Stimulated activated CD4-positive, alpha-beta T cell treated with anti-CD3 and anti-CD28 coated beads, Interleukin-2, amount 100 ng/mL, for 24 hours (primary cell): ENCODE data around the gene GDF15.

ENCODE experiments used
- DNase-seq, 2 donors: peaks; one replicate each; pipeline ENCODE4 v3.0.0-alpha.2; 2020

GDF15 gene

DNA sequence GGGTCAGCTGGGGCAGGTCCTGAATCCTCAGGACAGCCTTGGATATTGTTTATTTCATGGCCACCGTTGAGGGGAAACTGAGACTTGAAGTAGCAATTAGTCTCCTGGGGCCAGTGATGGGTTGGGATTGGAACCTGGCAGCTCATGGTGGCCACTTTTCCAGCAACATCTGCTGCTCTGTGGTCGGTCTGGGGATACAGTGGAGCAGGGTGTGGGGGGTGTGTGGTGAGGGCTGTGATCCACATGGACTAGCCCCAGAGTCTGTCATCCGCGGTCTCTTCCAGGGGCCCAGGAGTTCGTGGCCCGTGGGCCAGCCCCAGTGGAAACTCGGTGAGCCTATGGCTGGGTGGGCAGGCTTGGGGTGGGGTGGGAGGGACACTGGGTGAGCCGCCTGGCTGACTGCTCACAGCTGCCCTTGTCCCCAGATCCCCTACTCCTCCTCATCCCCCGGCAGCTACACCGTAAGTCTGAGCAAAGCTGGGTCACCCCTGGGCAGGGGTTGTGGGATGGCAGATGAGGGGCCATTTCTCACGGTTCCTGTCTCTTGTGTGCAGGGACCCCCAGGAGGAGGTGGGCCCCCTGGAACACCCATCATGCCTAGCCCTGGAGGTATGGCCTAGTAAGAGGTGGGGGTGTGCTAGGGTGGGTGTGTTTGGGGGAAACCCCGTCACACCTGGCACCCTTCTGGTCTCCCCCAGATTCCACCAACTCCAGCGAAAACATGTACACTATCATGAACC, 46.5 kb downstream of the GDF15 start:
- DNase-seq: no peak

DNA sequence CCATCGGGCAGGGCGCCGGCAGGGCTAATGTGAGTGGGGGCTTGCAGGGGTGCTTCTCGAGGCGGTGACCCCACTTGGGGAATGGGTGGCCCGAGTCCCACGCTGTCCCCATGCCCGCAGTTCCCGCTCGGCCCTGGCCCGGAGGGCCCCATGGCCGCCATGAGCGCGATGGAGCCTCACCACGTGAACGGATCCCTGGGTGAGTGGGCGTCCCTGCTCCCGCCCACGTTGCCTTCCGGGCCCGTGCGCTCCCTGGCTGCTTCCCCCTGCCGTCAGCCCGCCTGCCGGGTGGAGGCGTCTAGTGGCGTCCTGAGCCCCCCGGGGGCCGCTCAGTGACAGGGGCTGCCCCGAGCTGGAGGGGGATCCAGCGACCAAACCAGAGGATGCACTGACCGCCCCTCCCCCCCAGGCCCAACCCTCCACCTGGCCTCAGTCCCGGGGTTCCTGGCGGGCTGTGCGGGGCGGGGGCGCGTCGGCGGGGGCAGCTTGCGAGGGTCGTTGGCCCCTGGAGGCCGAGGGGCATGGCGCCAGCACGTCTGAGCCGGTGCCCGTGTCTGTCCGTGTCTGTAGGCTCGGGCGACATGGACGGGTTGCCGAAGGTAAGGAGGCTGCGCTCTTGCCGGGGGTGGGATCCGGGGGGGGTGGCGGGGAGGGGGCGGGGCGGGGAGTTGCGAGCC, 47.2 kb downstream of the GDF15 start:
- no peak for DNase-seq

DNA sequence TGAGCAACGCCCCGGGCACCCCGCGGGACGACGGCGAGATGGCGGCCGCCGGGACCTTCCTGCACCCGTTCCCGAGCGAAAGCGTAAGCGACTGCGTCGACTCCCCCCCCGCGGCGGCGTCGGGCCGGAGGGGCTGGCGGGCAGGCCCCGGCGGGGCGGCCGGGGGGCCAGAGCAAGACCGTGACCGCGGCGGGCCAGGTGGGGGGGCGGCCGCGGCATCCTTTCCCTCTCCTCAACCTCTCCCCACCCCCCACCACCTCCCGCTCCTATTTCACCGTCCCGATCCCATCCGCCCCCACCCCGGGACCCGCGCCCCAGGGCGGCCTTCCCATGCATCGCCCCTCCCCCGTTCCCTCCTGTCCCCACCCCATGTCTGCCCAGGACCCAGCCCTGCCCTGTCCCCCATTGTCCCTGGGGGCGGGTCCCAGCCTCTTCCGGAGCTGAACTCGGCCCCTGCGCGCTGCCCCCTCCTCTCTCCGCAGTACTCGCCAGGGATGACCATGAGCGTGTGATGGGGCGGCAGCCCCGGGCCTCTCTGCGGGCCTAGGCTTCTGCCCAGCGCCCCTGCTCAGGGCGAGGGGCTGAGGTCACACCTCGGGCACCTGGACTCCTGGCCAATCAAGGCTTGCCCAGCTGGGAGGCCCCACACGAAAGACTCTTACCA, 47.9 kb downstream of the GDF15 start:
- DNase-seq: no peak

DNA sequence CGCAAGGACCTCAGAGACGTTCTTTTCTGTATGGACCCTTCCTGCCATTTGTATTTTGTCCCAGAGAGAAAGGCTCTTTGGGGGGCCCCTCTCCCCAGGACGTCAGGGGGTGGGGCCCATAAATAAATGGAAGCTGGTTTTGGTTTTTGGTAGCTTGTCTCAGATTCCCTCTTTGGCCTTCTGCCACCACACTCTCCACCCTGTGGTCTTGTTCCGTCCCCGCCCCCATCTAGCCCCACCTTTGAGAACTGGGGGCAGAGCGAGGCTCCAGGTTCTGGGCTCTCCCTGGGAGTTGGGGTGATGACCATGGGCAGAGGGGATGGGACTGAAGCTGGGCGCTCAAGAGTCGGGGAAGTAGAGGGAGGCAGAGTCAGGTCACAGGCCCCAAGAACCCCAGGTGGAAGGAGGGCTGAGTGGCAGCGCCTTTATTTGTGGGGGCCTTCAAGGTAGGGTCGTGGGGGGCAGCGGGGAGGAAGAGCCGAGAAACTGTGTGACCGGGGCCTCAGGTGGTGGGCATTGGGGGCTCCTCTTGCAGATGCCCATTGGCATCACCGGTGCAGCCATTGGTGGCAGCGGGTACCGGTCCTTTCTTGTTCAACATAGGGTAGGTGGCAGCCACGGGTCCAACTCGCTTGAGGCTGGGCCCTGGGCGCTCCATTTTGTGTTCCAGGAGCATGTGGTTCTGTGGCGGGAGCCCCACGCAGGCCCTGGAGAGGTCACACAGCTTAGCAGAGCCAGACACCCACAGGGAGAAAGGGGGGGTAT, 48.6 kb downstream of the GDF15 start:
- no peak for DNase-seq

DNA sequence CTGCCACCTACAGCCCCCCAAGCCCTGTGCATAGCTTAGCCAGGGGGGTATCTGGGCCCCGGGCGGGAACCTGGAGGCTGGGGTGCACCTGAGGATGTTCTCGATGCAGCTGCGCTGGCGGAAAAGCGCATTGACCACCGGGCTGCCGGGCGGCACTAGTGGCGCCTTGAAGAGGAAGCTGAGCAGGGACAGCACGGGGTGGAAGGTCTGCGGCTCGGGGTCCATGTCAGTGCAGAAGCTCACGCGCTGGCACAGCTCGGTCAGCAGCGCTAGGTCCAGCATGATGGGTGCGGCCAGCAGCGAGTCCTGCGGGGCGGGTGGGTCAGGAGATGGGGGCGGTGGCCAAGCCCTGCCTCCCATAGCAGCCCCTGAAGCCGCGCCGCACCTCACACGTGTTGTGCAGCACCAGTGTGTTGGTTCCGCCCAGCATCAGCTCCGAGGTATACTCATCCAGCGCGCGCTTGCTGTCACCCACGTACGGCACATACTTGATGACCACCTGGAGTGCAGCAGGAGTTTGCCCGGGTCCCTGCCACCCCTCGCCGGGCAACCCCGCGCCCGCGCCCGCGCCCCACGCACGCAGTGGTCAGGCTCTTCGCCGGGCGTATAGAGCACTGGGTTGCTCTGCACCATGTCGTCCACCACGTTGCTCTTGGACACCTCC, 49.4 kb downstream of the GDF15 start:
- no peak for DNase-seq

DNA sequence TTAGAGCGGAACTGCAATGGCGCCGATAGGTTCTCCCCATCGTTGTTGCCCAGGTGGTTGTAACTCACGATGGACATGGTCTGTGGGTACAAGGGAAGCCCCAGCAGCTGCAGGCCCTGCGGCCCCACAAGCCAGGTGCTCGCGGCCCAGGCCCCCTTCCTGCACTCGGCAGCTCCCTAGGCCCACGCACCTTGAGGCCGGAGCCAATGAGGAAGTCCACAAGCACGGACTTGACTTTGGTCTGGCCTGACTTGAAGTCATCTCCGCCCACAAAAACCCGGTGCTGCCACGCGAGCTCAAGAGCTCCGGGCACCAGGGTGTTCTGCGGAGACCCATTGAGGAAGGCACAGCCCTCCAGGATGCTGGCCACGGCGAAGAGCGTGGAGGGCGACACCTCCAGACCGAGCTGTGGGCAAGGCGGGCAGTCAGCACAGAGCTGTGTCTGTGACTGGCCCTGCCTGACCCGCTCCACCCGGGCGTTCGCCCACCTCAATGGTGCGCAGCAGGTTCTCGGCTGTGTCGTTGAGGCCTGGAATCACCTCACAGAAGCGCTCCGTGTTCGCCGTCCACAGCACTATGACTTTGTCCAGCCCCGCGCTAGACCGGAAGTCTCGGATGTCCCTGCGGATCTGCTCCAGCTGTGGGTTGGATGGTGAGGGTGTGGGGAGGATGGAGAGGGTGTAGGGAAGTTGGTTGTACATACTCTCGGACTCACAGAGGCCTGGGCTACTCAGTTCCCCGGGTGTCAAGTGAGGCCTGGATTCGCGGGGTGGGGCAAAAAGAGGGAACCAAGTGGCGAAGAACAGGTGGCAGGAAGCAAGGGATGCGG, 50.1 kb downstream of the GDF15 start:
- no peak for DNase-seq

DNA sequence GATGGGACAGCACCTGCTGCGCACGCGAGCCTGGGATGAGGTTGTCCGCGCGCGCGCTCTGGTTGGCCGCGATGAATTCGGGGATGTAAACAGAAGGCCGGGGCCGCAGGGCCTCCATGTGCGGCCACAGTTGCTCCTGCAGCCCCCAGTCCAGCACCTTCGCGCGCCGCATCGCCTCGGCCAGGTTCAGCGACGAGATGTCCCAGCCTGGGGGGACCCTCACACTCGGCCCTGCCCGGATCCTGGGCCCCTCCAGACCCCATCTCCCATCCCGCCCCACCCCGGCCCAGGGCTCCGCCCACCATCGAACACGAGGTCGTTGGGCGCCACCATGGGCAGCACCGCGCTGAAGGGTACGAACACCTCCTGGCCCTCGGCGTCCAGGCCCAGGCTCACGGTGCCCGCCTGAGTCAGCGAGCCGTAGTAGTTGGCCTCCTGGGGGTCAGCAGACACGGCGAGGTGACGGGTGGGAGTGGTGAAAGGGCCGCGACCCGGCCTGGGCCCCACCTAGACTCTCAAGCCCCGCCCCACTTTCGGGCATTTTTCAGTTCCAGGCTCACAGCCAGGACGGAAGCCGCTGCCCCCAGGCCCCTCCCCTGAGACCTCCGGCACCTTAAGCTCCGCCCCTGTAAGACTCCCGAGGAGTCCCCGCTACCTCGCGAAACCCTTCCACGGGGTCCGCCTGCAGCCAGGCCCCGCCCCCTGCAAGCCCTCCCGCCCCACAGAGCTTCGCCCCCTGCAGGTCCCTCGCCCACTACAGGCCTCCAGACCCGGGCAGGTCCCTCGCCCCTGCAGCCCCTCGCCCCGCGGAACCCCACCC, 50.9 kb downstream of the GDF15 start:
- peak; percentile 70 to 78 for DNase-seq

DNA sequence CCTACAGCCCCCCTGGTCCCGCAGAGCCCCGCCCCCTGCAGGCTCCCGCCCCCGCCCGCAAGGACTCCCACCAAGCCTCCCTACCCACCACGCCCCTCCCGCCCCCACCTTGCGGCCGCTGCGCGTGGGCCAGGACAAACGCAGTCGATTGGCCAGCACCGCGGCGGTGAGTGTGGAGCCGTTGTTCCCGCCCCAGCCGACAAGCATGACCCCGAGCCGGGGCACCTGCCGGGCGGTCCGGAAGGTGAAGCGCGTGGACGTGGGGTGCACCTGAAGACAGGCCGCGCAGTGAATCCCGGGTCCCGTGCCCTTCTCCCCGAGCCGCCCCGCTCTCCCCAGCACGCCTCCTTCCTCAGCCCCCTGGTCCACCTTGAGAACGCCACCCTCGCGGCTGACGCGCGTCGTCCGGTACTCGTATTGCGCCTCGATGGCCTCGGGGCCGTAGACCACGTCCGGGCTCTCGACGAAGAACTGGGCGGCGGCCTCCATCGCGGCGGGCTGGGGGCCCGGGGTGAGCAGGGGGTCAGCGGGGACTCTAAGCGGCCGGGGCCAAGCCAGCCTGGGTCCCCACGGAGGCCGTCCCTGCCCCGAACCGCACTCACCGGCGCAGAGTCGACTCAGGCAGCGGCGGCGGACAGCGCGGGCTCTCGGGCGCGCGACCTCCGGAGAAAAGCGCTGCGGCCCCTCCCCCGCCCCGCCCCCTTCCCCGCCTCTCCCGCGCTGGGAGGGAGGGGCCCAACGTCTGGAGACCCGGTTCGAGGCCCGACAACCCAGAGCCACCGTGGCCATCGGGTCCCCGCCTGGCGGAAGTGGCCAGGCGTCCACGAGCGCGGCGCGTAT, 51.8 kb downstream of the GDF15 start, which contains the start of gene ISYNA1:
Gene ISYNA1 (minus strand): TSS at position 643 of the 840 bp plus-strand sequence. CDS start 154 bp downstream, at position 489.
- DNase-seq: peak; percentile 57

DNA sequence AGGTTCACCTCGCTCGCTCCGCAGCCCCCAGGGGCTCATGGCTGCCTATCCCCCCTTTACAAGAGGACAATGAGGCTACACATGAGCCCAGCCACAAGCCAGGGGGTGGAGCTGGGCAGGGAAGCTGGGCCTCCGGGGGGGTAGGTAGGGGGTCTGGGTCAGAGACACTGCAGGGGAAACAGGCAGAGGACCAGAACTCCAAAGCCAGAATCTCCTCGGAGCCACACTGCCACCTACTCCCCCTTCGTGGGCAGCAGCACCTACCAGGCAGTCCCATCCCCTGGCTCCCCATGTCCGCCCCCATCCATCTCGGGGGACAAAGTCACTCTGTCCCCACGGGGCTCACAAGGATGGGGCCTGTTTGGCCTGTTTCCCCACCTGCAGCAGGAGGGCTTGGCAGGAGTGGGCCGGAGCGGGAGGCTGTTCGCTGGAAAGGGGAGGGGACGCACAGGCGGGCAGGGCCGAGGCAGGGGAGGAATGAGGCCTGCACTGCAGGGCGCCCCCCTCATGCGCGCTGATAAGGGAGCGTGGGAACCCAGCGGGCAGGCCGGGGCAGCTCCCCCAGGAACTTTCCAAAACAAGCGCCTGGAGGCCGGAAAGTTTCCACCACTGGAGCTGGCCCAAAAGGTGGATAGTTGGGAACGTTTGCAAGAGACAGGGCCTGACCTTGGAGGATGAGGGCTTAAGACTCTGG, 52.5 kb downstream of the GDF15 start:
- DNase-seq: peak in 1 of 2 donors; percentile 20
